ENCODE data around the gene CFAP100.

GRCh38 chr3:126381966-126382365 is 12.7 kb upstream of the CFAP100 start:
- TF ChIP-seq CTCF (IDR thresholded peaks at IDR 0.05), result no peak
- no peak for TF ChIP-seq EP300 (IDR thresholded peaks at IDR 0.05; ENCODE audit: low read depth)
- no peak for TF ChIP-seq POLR2AphosphoS5 (IDR thresholded peaks at IDR 0.05)

All from transverse colon (tissue), 4 donors.